Body of pancreas (tissue), 4 donors: ENCODE results near the gene ARHGAP9.

ENCODE experiments used
- POLR2A ChIP-seq, 3 donors: fragments of 450-650 bp; IDR thresholded peaks; one replicate each; pipeline ENCODE4 v1.6.1; 2016; ENCODE audit warnings: antibody characterized with exemption in 3 of 3, mild to moderate bottlenecking in 2 of 3
- TF ChIP-seq, protein P1 (sequence below), 7 experiments: fragments of 450-650 bp in 4 of 7; fragments of 200-600 bp in 3 of 7; sonication (generic) in 3 of 7; IDR thresholded peaks; one replicate each; pipeline ENCODE4 v1.5.1; 2016 to 2019; ENCODE audit warnings: antibody characterized with exemption in 7 of 7

DNA sequence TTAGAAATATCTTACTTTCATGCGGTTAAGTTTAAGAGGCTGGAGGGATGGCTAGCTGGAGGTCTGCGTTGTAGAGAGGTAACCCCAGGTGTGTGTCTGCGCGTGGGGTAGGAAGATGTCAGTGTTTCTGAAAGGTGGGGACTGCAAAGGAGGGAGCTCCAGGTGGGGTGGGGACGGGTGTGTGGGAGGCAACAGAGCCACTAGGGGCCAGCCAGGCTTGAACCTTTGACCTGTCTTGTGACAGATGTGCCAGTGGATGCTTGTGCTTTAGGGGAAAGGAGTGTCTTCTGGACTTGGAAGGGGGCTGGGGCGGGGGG lies 19.2 kb downstream of the ARHGAP9 start:
- TF ChIP-seq, protein P1, sequence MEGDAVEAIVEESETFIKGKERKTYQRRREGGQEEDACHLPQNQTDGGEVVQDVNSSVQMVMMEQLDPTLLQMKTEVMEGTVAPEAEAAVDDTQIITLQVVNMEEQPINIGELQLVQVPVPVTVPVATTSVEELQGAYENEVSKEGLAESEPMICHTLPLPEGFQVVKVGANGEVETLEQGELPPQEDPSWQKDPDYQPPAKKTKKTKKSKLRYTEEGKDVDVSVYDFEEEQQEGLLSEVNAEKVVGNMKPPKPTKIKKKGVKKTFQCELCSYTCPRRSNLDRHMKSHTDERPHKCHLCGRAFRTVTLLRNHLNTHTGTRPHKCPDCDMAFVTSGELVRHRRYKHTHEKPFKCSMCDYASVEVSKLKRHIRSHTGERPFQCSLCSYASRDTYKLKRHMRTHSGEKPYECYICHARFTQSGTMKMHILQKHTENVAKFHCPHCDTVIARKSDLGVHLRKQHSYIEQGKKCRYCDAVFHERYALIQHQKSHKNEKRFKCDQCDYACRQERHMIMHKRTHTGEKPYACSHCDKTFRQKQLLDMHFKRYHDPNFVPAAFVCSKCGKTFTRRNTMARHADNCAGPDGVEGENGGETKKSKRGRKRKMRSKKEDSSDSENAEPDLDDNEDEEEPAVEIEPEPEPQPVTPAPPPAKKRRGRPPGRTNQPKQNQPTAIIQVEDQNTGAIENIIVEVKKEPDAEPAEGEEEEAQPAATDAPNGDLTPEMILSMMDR (IDR thresholded peaks at IDR 0.05): no peak
- no peak for TF ChIP-seq POLR2A (IDR thresholded peaks at IDR 0.05)
